Kidney (tissue), 14 donors: ENCODE results near the gene SHH. TPM values are rescaled to one million over a fixed set of nuclear protein-coding genes. Genes with fewer than 3 reads are reported as not detected.

ENCODE experiments used
- DNase-seq, 5 donors: peaks; one replicate each; pipeline ENCODE4 v3.0.0-alpha.2; 2013 to 2020
- FAIRE-seq: peaks from 2 replicates; lab custom pipeline; 2012; peaks lifted over from hg19 to GRCh38; lab: Jason Lieb, UNC
- H3K27ac ChIP-seq, 2 donors: one replicate each; pipeline ENCODE4 v1.7.0; 2013; ENCODE audit warnings: low read depth in 2 of 2, low read length in 2 of 2, inconsistent platforms in 1 of 2
- H3K27me3 ChIP-seq: one replicate; pipeline ENCODE4 v1.7.1; 2013; ENCODE audit warnings: low read length, inconsistent platforms; ENCODE audit not compliant: control insufficient read depth, insufficient read depth
- H3K36me3 ChIP-seq, 3 donors: one replicate each; pipeline versions ENCODE4 v1.7.0 to v1.7.1; 2013; ENCODE audit warnings: low read length in 3 of 3, control low read depth in 1 of 3, inconsistent platforms in 1 of 3; ENCODE audit not compliant: insufficient read depth in 3 of 3, control insufficient read depth in 2 of 3
- H3K4me1 ChIP-seq, 3 donors: one replicate each; pipeline versions ENCODE4 v1.7.0 to v1.7.1; 2013; ENCODE audit warnings: low read length in 3 of 3, inconsistent platforms in 1 of 3, low read depth in 1 of 3; ENCODE audit not compliant: control insufficient read depth in 2 of 3, insufficient read depth in 2 of 3
- H3K4me3 ChIP-seq, 3 donors: one replicate each; pipeline versions ENCODE4 v1.7.0 to v1.8.1; 2013; ENCODE audit warnings: low read length in 3 of 3, control low read depth in 1 of 3, inconsistent platforms in 1 of 3
- H3K9ac ChIP-seq, 3 donors: one replicate each; pipeline versions ENCODE4 v1.7.0 to v1.7.1; 2013; ENCODE audit warnings: low read length in 3 of 3, control low read depth in 1 of 3, inconsistent platforms in 1 of 3
- H3K9me3 ChIP-seq, 3 donors: one replicate each; pipeline versions ENCODE4 v1.7.0 to v1.7.1; 2013; ENCODE audit warnings: low read length in 3 of 3, control low read depth in 1 of 3, inconsistent platforms in 1 of 3; ENCODE audit not compliant: control insufficient read depth in 2 of 3, insufficient read depth in 1 of 3
- intact Hi-C: fragments of 100-400 bp; cut with DNase I; formaldehyde crosslinking; loops from one replicate; pipeline ENCODE4 v1.11.1; 2022
- polyA plus RNA-seq: library from polyadenylated mRNA; stranded (reverse); fragments of 350-450 nt; fragmentation: Illumina TruSeq; extraction: RNeasy Lipid Tissue Mini Kit (QIAGEN cat#74804); gene quantifications from one replicate; pipeline ENCODE4 v1.2.3, GENCODE V29; 2014; ENCODE audit warnings: low read depth, low replicate concordance; ENCODE audit not compliant: insufficient read depth
- total RNA-seq: library from RNA; stranded (reverse); fragmentation: NEBNext Ultra II Directional; extraction: Animal tissue kit (Norgen Biotek cat#: 25700); gene quantifications from one replicate; pipeline ENCODE4 v1.2.1, GENCODE V29; 2021
- TF ChIP-seq, protein P1 (sequence below): IDR thresholded peaks from 3 replicates; pipeline ENCODE4 v1.5.1; 2012; ENCODE audit warnings: mild to moderate bottlenecking, moderate library complexity, borderline replicate concordance; ENCODE audit not compliant: insufficient read depth; ENCODE audit errors: extremely low read depth
- donor health status: control.
- donor health status: control.
- donor health status: control.
- donor health status: control.
- donor health status: control.
- donor health status: DM: yes; HTN: yes; CAD: no.
- donor health status: Normal renal cell carcinoma (clear cell type).

The SHH gene
- total and polyA plus RNA-seq, 2 donors from 2014 or later, result 2.0 to 15.2 TPM

DNA sequence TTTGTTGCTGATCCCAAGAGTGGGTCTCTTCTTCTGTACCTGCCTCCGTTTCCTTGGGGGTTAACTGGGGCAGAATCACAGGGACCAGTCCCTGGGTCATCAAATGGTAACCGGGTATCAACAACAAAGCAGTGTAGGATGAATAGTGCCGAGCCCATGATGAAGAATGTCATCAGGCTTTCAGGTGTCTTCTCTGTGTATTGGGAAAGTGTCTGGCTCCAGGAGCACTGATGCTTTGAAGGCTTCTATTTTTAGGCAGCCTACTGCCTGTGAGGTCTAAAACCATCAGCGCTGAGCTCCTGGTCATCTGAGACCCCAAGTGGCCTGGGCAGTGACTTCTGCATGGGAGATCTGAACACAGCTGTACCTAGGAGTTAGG is 48.2 kb upstream of the SHH start:
- no peak for FAIRE-seq
- no peaks in the 10 kb centered on the region for H3K27me3 ChIP-seq
- DNase-seq, result peak in 1 of 5 donors; percentile 1
- H3K9me3 ChIP-seq, result peaks cover 0 to 3% (median 0%) of the 10 kb centered on the region in 3 donors
- intact Hi-C loops, result no loop called here
- no peak overlapping the region for H3K27ac ChIP-seq
- TF ChIP-seq, protein P1, sequence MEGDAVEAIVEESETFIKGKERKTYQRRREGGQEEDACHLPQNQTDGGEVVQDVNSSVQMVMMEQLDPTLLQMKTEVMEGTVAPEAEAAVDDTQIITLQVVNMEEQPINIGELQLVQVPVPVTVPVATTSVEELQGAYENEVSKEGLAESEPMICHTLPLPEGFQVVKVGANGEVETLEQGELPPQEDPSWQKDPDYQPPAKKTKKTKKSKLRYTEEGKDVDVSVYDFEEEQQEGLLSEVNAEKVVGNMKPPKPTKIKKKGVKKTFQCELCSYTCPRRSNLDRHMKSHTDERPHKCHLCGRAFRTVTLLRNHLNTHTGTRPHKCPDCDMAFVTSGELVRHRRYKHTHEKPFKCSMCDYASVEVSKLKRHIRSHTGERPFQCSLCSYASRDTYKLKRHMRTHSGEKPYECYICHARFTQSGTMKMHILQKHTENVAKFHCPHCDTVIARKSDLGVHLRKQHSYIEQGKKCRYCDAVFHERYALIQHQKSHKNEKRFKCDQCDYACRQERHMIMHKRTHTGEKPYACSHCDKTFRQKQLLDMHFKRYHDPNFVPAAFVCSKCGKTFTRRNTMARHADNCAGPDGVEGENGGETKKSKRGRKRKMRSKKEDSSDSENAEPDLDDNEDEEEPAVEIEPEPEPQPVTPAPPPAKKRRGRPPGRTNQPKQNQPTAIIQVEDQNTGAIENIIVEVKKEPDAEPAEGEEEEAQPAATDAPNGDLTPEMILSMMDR, result no peak
- H3K4me1 ChIP-seq, result peaks cover 0 to 3% (median 0%) of the 10 kb centered on the region in 3 donors
- no peak overlapping the region for H3K4me3 ChIP-seq
- no peak overlapping the region for H3K9ac ChIP-seq
- no peaks in the 10 kb centered on the region for H3K36me3 ChIP-seq

DNA sequence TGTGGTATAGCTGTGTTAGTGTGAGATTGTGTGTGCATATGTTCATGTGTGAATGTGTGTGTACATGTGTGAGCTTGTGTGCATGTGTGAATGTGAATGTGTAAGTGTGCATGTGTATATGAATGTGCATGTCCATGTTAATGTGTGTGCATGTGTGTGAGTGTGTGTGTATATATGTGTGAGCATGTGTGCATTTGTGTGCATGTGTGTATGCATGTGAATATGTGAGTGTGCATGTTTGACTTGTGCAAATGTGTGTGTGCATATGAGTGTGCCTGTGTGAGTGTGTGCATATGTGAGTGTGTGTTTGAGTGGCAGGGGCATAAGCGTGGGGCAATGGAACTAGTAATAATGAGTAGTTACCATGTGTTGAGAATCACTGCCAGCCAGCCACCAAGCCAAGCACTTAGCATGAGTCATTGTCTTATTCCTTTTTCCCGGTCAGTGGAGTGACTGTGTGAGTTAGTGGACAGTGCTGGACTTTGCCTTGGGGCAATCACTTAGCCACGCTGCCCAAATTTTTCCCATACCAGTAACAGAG is 46.3 kb upstream of the SHH start:
- H3K9me3 ChIP-seq, result peaks cover 0 to 4% (median 3%) of the 10 kb centered on the region in 3 donors
- intact Hi-C loops, result no loop called here
- TF ChIP-seq, protein P1, result no peak
- no peaks in the 10 kb centered on the region for H3K27me3 ChIP-seq
- no peak overlapping the region for H3K4me3 ChIP-seq
- H3K27ac ChIP-seq, result no peak overlapping the region
- FAIRE-seq (no peak), DNase-seq (peak in 1 of 5 donors; percentile 7)
- peaks cover 0 to 3% (median 0%) of the 10 kb centered on the region in 3 donors for H3K4me1 ChIP-seq
- H3K9ac ChIP-seq, result no peak overlapping the region
- no peaks in the 10 kb centered on the region for H3K36me3 ChIP-seq

DNA sequence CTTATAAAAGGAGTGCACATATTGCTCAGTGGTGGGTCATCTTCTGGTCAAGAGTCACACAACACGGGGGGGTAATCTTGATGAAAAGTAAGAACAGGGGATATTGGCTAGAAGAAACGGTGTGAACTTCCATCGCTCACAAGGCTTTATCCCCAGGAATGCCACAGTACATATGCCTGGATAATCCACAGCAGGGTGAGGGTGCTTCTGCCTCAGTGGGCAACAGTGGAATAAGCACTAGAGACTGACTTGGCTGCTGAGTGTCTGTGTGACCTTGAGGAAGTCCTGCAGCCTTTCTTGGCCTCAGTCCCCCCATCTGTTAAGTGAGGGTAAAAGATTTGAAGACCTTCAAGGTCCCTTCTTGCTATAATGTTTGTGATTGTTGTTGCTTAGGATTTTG is 44.9 kb upstream of the SHH start:
- TF ChIP-seq, protein P1, result no peak
- no peaks in the 10 kb centered on the region for H3K27me3 ChIP-seq
- H3K9me3 ChIP-seq, result peaks cover 0 to 4% (median 3%) of the 10 kb centered on the region in 3 donors
- H3K4me3 ChIP-seq, result no peak overlapping the region
- intact Hi-C loops, result no loop called here
- H3K4me1 ChIP-seq, result peaks cover 0 to 3% (median 0%) of the 10 kb centered on the region in 3 donors
- no peaks in the 10 kb centered on the region for H3K36me3 ChIP-seq
- no peak overlapping the region for H3K27ac ChIP-seq
- no peak overlapping the region for H3K9ac ChIP-seq
- FAIRE-seq (no peak), DNase-seq (peak in 1 of 5 donors; percentile 1)
